Natural killer cell treated with Interleukin-12 subunit alpha and Interleukin-12 subunit beta and Interleukin-15 and Interleukin-18, amount 100 ng/mL, for 72 hours (primary cell): ENCODE results near the gene SLC25A25. TPM values are rescaled to one million over a fixed set of nuclear protein-coding genes. Genes with fewer than 3 reads are reported as not detected.

Experiments used
- ATAC-seq, 2 donors: fragments of 150-1000 bp; cut with Tn5 transposase in 1 of 2; sonication (Bioruptor Pico), chemical (Tn5 transposase) in 1 of 2; 2 replicates each; pipeline ENCODE4 v1.10.0; 2021
- DNase-seq: peaks from one replicate; pipeline ENCODE4 v3.0.0; 2022; ENCODE audit warnings: low spot score
- H3K27ac Mint-ChIP-seq, 2 donors: 1 replicate in 1 of 2; 2 replicates in 1 of 2; pipeline ENCODE4 v1.8.0; 2022; ENCODE audit warnings: mixed read lengths in 2 of 2, mild to moderate bottlenecking in 1 of 2, moderate library complexity in 1 of 2
- H3K27me3 Mint-ChIP-seq, 2 donors: 1 replicate in 1 of 2; 2 replicates in 1 of 2; pipeline ENCODE4 v1.8.0; 2022; ENCODE audit warnings: mixed read lengths in 2 of 2
- H3K36me3 Mint-ChIP-seq: one replicate; pipeline ENCODE4 v1.8.0; 2022; ENCODE audit warnings: mixed read lengths
- H3K4me1 Mint-ChIP-seq, 2 donors: 1 replicate in 1 of 2; 2 replicates in 1 of 2; pipeline ENCODE4 v1.8.0; 2022; ENCODE audit warnings: low read depth in 2 of 2, mixed read lengths in 2 of 2, mild to moderate bottlenecking in 1 of 2
- H3K4me3 Mint-ChIP-seq: one replicate; pipeline ENCODE4 v1.8.0; 2022; ENCODE audit warnings: mixed read lengths
- H3K9me3 Mint-ChIP-seq: 2 replicates; pipeline ENCODE4 v1.8.0; 2022; ENCODE audit warnings: mixed read lengths
- total RNA-seq, 2 donors: library from RNA; stranded (reverse); gene quantifications; one replicate each; pipeline ENCODE4 v1.2.3, GENCODE V29; 2022

Gene SLC25A25
- total RNA-seq, 2 donors from 2014 or later: 15.0 to 23.2 TPM

- peaks cover 8 to 26% of the 10 kb centered on the region in 2 donors for H3K4me1 Mint-ChIP-seq
- no peaks in the 10 kb centered on the region for H3K9me3 Mint-ChIP-seq
- DNase-seq (no peak), ATAC-seq (no peak)
- H3K27me3 Mint-ChIP-seq: no peaks in the 10 kb centered on the region
- H3K36me3 Mint-ChIP-seq: no peaks in the 10 kb centered on the region
- H3K4me3 Mint-ChIP-seq: no peak overlapping the region
- peak overlapping the region in 1 of 2 donors; percentile 31 for H3K27ac Mint-ChIP-seq
These were observed 32.0 kb downstream of the SLC25A25 start for GRCh38 chr9:128099932-128100491.

- Mint-ChIP-seq H3K4me3 (no peak overlapping the region), H3K27me3 (no peaks in the 10 kb centered on the region), H3K27ac (no peak overlapping the region), H3K4me1 (peaks cover 8 to 26% of the 10 kb centered on the region in 2 donors), H3K9me3 (no peaks in the 10 kb centered on the region), H3K36me3 (no peaks in the 10 kb centered on the region)
- no peak for ATAC-seq
- DNase-seq: no peak
These were observed 32.5 kb downstream of the SLC25A25 start for GRCh38 chr9:128100581-128100980.

- Mint-ChIP-seq H3K27ac (no peak overlapping the region), H3K4me3 (no peak overlapping the region)
These were observed 33.2 kb downstream of the SLC25A25 start for GRCh38 chr9:128101231-128101661.

GRCh38 chr9:128101690-128102089, 33.7 kb downstream of the SLC25A25 start:
- no peak overlapping the region for H3K27ac Mint-ChIP-seq
- H3K36me3 Mint-ChIP-seq: no peaks in the 10 kb centered on the region

More at GRCh38 chr9:128101231-128101661, 33.2 kb downstream of the SLC25A25 start:
- Mint-ChIP-seq H3K4me1 (peaks cover 8 to 26% of the 10 kb centered on the region in 2 donors), H3K36me3 (no peaks in the 10 kb centered on the region), H3K9me3 (no peaks in the 10 kb centered on the region), H3K27me3 (no peaks in the 10 kb centered on the region)
- DNase-seq (no peak), ATAC-seq (no peak)

GRCh38 chr9:128102196-128102595, 34.2 kb downstream of the SLC25A25 start:
- H3K36me3 Mint-ChIP-seq: no peaks in the 10 kb centered on the region
- ATAC-seq: no peak
- H3K4me1 Mint-ChIP-seq: peaks cover 0 to 23% of the 10 kb centered on the region in 2 donors
- H3K4me3 Mint-ChIP-seq: no peak overlapping the region
- H3K9me3 Mint-ChIP-seq: no peaks in the 10 kb centered on the region
- no peak for DNase-seq
- no peak overlapping the region for H3K27ac Mint-ChIP-seq
- no peaks in the 10 kb centered on the region for H3K27me3 Mint-ChIP-seq

More at GRCh38 chr9:128101690-128102089, 33.7 kb downstream of the SLC25A25 start:
- Mint-ChIP-seq H3K4me1 (peaks cover 4 to 23% of the 10 kb centered on the region in 2 donors), H3K9me3 (no peaks in the 10 kb centered on the region), H3K4me3 (no peak overlapping the region), H3K27me3 (no peaks in the 10 kb centered on the region)
- DNase-seq (no peak), ATAC-seq (no peak)

- no peaks in the 10 kb centered on the region for H3K27me3 Mint-ChIP-seq
- H3K9me3 Mint-ChIP-seq: no peaks in the 10 kb centered on the region
- H3K27ac Mint-ChIP-seq: peak overlapping the region in 1 of 2 donors; percentile 85
- H3K4me1 Mint-ChIP-seq: peaks cover 0 to 24% of the 10 kb centered on the region in 2 donors
- no peaks in the 10 kb centered on the region for H3K36me3 Mint-ChIP-seq
- ATAC-seq (no peak), DNase-seq (no peak)
- H3K4me3 Mint-ChIP-seq: no peak overlapping the region
These were observed 35.0 kb downstream of the SLC25A25 start for GRCh38 chr9:128102861-128103588.

GRCh38 chr9:128103589-128103962, 35.5 kb downstream of the SLC25A25 start:
- no peaks in the 10 kb centered on the region for H3K27me3 Mint-ChIP-seq
- ATAC-seq (no peak), DNase-seq (no peak)
- no peaks in the 10 kb centered on the region for H3K36me3 Mint-ChIP-seq
- no peak overlapping the region for H3K4me3 Mint-ChIP-seq
- no peak overlapping the region for H3K27ac Mint-ChIP-seq
- peaks cover 0 to 19% of the 10 kb centered on the region in 2 donors for H3K4me1 Mint-ChIP-seq
- no peaks in the 10 kb centered on the region for H3K9me3 Mint-ChIP-seq

- Mint-ChIP-seq H3K27me3 (no peaks in the 10 kb centered on the region), H3K36me3 (no peaks in the 10 kb centered on the region), H3K4me3 (no peak overlapping the region), H3K27ac (no peak overlapping the region), H3K4me1 (peaks cover 0 to 14% of the 10 kb centered on the region in 2 donors), H3K9me3 (no peaks in the 10 kb centered on the region)
- ATAC-seq (no peak), DNase-seq (no peak)
These were observed 36.2 kb downstream of the SLC25A25 start for GRCh38 chr9:128104171-128104618.

GRCh38 chr9:128105538-128106175, 37.6 kb downstream of the SLC25A25 start:
- Mint-ChIP-seq H3K27me3 (no peaks in the 10 kb centered on the region), H3K9me3 (no peaks in the 10 kb centered on the region), H3K4me1 (peaks cover 0 to 11% of the 10 kb centered on the region in 2 donors), H3K36me3 (no peaks in the 10 kb centered on the region), H3K27ac (no peak overlapping the region), H3K4me3 (no peak overlapping the region)
- DNase-seq (peak; percentile 20), ATAC-seq (no peak)

GRCh38 chr9:128106181-128106939, 38.3 kb downstream of the SLC25A25 start:
- peak in 1 of 2 donors; percentile 43 for ATAC-seq
- no peaks in the 10 kb centered on the region for H3K9me3 Mint-ChIP-seq
- H3K27me3 Mint-ChIP-seq: no peaks in the 10 kb centered on the region

GRCh38 chr9:128106940-128107467, 39.0 kb downstream of the SLC25A25 start:
- no peak for ATAC-seq
- Mint-ChIP-seq H3K4me3 (no peak overlapping the region), H3K9me3 (no peaks in the 10 kb centered on the region), H3K4me1 (peaks cover 0 to 11% of the 10 kb centered on the region in 2 donors), H3K27me3 (no peaks in the 10 kb centered on the region), H3K27ac (no peak overlapping the region), H3K36me3 (no peaks in the 10 kb centered on the region)
- DNase-seq: no peak

More at GRCh38 chr9:128106181-128106939, 38.3 kb downstream of the SLC25A25 start:
- no peaks in the 10 kb centered on the region for H3K36me3 Mint-ChIP-seq
- no peak for DNase-seq
- H3K4me3 Mint-ChIP-seq: no peak overlapping the region
- no peak overlapping the region for H3K27ac Mint-ChIP-seq
- peaks cover 0 to 11% of the 10 kb centered on the region in 2 donors for H3K4me1 Mint-ChIP-seq

- Mint-ChIP-seq H3K9me3 (no peaks in the 10 kb centered on the region), H3K27ac (no peak overlapping the region), H3K27me3 (no peaks in the 10 kb centered on the region), H3K4me3 (no peak overlapping the region), H3K4me1 (peaks cover 0 to 7% of the 10 kb centered on the region in 2 donors), H3K36me3 (no peaks in the 10 kb centered on the region)
- no peak for ATAC-seq
- no peak for DNase-seq
These were observed 39.6 kb downstream of the SLC25A25 start for GRCh38 chr9:128107468-128108268.
